Renal pelvis (tissue), 4 donors: ENCODE measurements around the gene STK25. TPM values are rescaled to one million over a fixed set of nuclear protein-coding genes. Genes with fewer than 3 reads are reported as not detected.
"Not testable (repeated sequence)": the region's sequence is repeated elsewhere in the genome, so short reads cannot be mapped to it uniquely, and the experiment has no call there.

Source experiments
- DNase-seq: peaks from one replicate; pipeline ENCODE4 v3.0.0-alpha.2; 2013
- polyA plus RNA-seq, 3 donors: library from polyadenylated mRNA; unstranded; fragments of 120-200 nt; gene quantifications; one replicate each; pipeline ENCODE4 v1.2.1, GENCODE V29; 2013; ENCODE audit not compliant: insufficient read length in 3 of 3

STK25 gene
- polyA plus RNA-seq, 3 donors = 204 to 240 (median 217) TPM

GRCh38 chr2:241473399-241473798, 35.0 kb downstream of the STK25 start:
- DNase-seq = no peak

- no peak for DNase-seq
Observed at GRCh38 chr2:241469746-241470145, 38.6 kb downstream of the STK25 start.

GRCh38 chr2:241468476-241468781, 40.0 kb downstream of the STK25 start:
- DNase-seq = no peak

- no peak for DNase-seq
Observed at GRCh38 chr2:241467777-241468475, 40.5 kb downstream of the STK25 start.

GRCh38 chr2:241466230-241466629, 42.2 kb downstream of the STK25 start:
- no peak for DNase-seq

GRCh38 chr2:241465543-241465942, 42.8 kb downstream of the STK25 start:
- no peak for DNase-seq

GRCh38 chr2:241463276-241464135, 44.9 kb downstream of the STK25 start:
- DNase-seq = no peak

- no peak for DNase-seq
Observed at GRCh38 chr2:241461693-241462677, 46.4 kb downstream of the STK25 start.

GRCh38 chr2:241460631-241461030, 47.8 kb downstream of the STK25 start:
- no peak for DNase-seq

GRCh38 chr2:241459520-241459919, 48.9 kb downstream of the STK25 start:
- no peak for DNase-seq

GRCh38 chr2:241458687-241459086, 49.7 kb downstream of the STK25 start:
- no peak for DNase-seq

- DNase-seq = no peak
Observed at GRCh38 chr2:241456546-241456945, 51.8 kb downstream of the STK25 start.

GRCh38 chr2:241454837-241455485, 53.4 kb downstream of the STK25 start:
- no peak for DNase-seq

GRCh38 chr2:241453919-241454318, 54.5 kb downstream of the STK25 start:
- DNase-seq = not testable (repeated sequence)

- DNase-seq = no peak
Observed at GRCh38 chr2:241451840-241452506, 56.4 kb downstream of the STK25 start.

- DNase-seq = not testable (repeated sequence)
Observed at GRCh38 chr2:241450092-241450491, 58.3 kb downstream of the STK25 start.

- DNase-seq = no peak
Observed at GRCh38 chr2:241445426-241445825, 63.0 kb downstream of the STK25 start.

GRCh38 chr2:241443486-241444223, 64.7 kb downstream of the STK25 start:
- DNase-seq = no peak
